HG03135 (cell line): Measurements from ENCODE around the gene CD300C.
"Not testable (repeated sequence)": the region's sequence is repeated elsewhere in the genome, so short reads cannot be mapped to it uniquely, and the experiment has no call there.

Source experiments
- ATAC-seq: cut with Tn5 transposase; IDR thresholded peaks from one replicate; pipeline ENCODE4 v1.9.1; 2021; ENCODE audit warnings: mild to moderate bottlenecking, moderate library complexity; ENCODE audit not compliant: unreplicated experiment

Gene CD300C

GRCh38 chr17:74514632-74515334 is 31.1 kb downstream of the CD300C start:
- ATAC-seq, result no peak

DNA sequence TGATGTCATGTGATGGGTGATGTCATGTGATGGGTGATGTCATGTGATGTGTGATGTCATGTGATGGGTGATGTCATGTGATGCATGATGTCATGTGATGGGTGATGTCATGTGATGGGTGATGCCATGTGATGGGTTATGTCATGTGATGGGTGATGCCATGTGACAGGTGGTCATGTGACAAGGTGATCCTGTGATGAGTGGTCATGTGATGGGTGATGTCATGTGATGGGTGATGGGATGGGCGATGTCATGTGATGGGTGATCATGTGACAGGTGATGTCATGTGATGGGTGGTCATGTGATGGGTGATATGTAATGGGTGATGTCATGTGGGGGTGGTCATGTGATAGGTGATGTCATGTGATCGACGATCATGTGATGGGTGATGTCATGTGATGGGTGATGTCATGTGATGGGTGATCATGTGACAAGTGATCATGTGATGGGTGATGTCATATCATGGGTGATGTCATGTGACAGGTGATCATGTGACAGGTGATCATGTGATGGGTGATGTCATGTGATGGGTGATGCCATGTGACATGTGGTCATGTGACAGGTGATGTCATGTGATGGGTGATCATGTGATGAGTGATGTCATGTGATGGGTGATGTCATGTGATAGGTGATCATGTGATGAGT is 31.8 kb downstream of the CD300C start:
- no peak for ATAC-seq

DNA sequence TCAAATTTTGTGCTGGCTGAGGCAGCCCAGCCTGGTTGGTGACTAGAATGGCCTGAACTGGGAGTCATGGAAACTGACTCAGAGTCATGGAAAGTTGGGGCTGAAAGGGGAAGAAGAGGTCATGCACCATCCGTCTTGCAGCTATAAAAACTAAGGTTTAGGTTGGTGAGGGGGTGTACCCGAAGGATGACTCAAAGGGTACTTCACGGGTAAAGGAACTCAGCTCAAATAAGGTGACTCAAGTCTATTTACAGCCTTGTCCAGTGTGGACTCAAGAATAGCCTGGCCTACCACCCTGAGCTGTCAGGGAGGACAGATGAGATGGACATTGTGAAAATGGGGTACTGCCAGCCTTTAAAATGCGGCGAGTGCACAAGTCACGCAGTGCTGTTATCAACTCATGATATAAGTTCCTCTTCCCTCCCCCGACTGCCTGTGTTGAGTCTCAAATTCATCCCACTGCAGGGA is 33.3 kb downstream of the CD300C start:
- ATAC-seq, result no peak

DNA sequence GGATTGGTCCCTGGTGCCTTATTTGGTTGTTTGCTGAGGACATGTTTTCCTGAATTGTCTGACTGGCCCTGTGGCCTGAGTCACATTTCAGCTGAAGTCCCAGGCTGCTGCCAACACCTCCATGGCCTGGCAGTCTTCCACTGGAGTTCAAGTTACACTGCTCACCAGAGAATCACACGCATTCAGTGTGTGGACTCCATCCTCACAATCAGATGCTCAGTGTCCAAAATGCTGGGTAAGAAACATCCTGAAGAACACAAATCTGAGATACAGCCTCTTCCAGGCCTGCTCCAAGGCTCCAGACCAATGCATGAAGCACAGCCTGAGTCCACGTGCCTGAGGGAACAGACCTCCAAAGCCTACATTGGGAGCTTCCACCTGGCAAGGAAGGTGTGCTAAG is 33.9 kb downstream of the CD300C start:
- no peak for ATAC-seq

- no peak for ATAC-seq
Observed at GRCh38 chr17:74508156-74508555, 37.8 kb downstream of the CD300C start.

DNA sequence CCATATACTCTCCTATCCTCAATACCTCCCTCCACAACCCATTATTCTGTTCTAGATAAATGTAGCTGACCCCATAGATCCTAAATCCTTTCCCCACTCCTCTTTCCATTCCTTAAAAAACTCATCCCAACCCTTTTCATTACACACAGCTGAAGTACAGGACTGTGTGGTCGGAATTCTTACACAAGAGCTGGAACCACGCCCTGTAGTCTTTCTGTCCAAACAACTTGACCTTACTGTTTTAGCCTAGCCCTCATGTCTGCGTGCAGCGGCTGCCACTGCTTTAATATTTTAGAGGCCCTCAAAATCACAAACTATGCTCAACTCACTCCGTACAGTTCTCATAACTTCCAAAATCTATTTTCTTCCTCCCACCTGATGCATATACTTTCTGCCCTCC is 42.0 kb downstream of the CD300C start:
- not testable (repeated sequence) for ATAC-seq

DNA sequence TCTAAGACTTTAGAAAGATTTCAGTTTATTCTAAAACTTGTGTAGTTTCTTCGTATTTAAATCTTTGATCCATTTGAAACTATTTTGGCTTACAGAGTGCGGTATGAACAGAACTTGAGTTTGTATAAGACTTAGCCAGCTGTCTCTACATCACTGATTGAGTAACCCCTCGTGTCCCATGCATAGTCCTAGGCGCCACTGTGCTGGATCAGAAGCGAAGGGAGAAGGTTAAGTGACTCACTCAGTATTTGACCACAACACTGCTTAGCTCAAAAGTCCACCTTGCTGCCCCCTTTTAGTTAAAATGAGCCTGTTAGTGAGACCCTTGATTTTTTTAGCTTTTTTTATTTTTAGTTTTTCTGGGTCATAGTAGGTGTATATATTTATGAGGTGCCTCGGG is 43.1 kb downstream of the CD300C start:
- ATAC-seq, result no peak

- ATAC-seq, result no peak
Observed at GRCh38 chr17:74499992-74500391, 45.9 kb downstream of the CD300C start.

- ATAC-seq, result no peak
Observed at GRCh38 chr17:74497471-74497870, 48.4 kb downstream of the CD300C start.

DNA sequence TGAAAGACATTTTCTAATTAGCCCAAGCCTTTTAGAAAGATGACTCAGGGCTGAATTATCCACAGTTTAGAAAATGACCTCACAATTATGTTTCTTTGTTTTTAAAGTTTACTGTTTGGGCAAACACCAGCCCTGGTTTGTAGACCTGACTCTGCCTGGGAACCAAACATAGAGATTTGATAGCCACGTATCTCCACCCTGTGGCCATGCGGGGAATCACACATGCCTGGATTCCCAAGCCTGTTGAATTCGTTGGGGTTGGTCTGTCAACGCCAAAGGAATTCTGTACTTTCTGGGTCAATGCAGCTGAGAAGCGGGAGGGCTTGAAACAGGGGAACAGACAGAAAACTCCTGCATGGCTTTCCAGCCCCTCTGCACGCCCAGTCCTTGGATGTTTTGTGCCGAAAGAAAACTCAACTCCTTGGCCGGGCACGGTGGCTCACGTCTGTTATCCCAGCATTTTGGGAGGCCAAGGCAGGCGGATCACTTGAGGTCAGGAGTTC is 52.5 kb downstream of the CD300C start:
- ATAC-seq, result no peak

DNA sequence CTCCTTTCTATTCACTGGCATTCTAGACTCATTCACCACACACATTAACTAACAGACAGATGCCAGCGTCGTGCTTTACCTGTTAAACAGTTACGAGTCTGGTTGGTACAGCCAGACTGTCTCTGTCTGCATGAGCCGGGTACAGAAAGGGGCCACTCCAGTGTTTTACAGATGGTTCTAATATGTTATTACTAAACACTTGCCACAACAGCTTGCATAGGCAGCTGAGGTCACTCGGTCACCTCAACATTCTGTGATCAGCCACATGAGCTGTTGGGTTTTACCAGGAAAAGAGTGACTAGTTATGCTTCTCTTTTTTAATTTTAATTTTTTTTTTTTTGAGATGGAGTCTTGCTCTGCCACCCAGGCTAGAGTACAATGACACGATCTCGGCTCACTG is 54.3 kb downstream of the CD300C start:
- no peak for ATAC-seq
